Osteocyte (in vitro differentiated cells): ENCODE measurements around the gene AKAP9. TPM values are rescaled to one million over a fixed set of nuclear protein-coding genes. Genes with fewer than 3 reads are reported as not detected.
A peak's percentile ranks its signal among the peaks of the same experiment; 100 is the strongest.

Experiments used
- DNase-seq: peaks from one replicate; pipeline ENCODE4 v3.0.0; 2021; ENCODE audit warnings: mixed read lengths; ENCODE audit not compliant: unreplicated experiment; ENCODE audit errors: extremely low spot score
- H3K27ac Mint-ChIP-seq: one replicate; pipeline ENCODE4 v1.8.0; 2021; ENCODE audit warnings: mild to moderate bottlenecking, mixed read lengths; ENCODE audit not compliant: unreplicated experiment
- H3K27me3 Mint-ChIP-seq: one replicate; pipeline ENCODE4 v1.8.0; 2021; ENCODE audit warnings: mixed read lengths; ENCODE audit not compliant: unreplicated experiment
- H3K36me3 Mint-ChIP-seq: one replicate; pipeline ENCODE4 v1.8.0; 2021; ENCODE audit warnings: mixed read lengths; ENCODE audit not compliant: unreplicated experiment
- H3K4me1 Mint-ChIP-seq: one replicate; pipeline ENCODE4 v1.8.0; 2021; ENCODE audit warnings: mixed read lengths; ENCODE audit not compliant: unreplicated experiment
- H3K4me3 Mint-ChIP-seq: one replicate; pipeline ENCODE4 v1.8.0; 2021; ENCODE audit warnings: mild to moderate bottlenecking, moderate library complexity, mixed read lengths; ENCODE audit not compliant: unreplicated experiment
- H3K9me3 Mint-ChIP-seq: one replicate; pipeline ENCODE4 v1.8.0; 2021; ENCODE audit warnings: mixed read lengths; ENCODE audit not compliant: unreplicated experiment
- CTCF ChIP-seq: fragments of 200-600 bp; sonication (generic); IDR thresholded peaks from 2 replicates; pipeline ENCODE4 v1.5.0; 2021; ENCODE audit warnings: antibody characterized with exemption, mild to moderate bottlenecking, moderate library complexity
- total RNA-seq: library from RNA; stranded (reverse); gene quantifications from 2 replicates; pipeline ENCODE4 v1.2.1, GENCODE V29; 2021

AKAP9 gene
- total RNA-seq, 1 donor from 2014 or later, result 47.2 TPM

- no peak for DNase-seq
- H3K4me3 Mint-ChIP-seq, result no peak overlapping the region
- no peaks in the 10 kb centered on the region for H3K9me3 Mint-ChIP-seq
Measured at GRCh38 chr7:92057375-92057774, 116.7 kb downstream of the AKAP9 start.

GRCh38 chr7:92058040-92058439 is 117.4 kb downstream of the AKAP9 start:
- no peak for TF ChIP-seq CTCF
- no peaks in the 10 kb centered on the region for H3K27me3 Mint-ChIP-seq
- H3K4me3 Mint-ChIP-seq, result no peak overlapping the region
- peaks cover 12% of the 10 kb centered on the region for H3K36me3 Mint-ChIP-seq
- no peak for DNase-seq
- no peak overlapping the region for H3K27ac Mint-ChIP-seq
- H3K4me1 Mint-ChIP-seq, result peaks cover 6% of the 10 kb centered on the region
- H3K9me3 Mint-ChIP-seq, result no peaks in the 10 kb centered on the region

More at GRCh38 chr7:92057375-92057774, 116.7 kb downstream of the AKAP9 start:
- Mint-ChIP-seq H3K27ac (peak overlapping the region; percentile 33), H3K36me3 (peaks cover 7% of the 10 kb centered on the region), H3K4me1 (peaks cover 6% of the 10 kb centered on the region), H3K27me3 (no peaks in the 10 kb centered on the region)
- TF ChIP-seq CTCF, result no peak

- H3K4me1 Mint-ChIP-seq, result peaks cover 6% of the 10 kb centered on the region
- no peaks in the 10 kb centered on the region for H3K9me3 Mint-ChIP-seq
- no peak overlapping the region for H3K4me3 Mint-ChIP-seq
- TF ChIP-seq CTCF, result no peak
- no peak for DNase-seq
- H3K36me3 Mint-ChIP-seq, result peaks cover 12% of the 10 kb centered on the region
- no peak overlapping the region for H3K27ac Mint-ChIP-seq
- H3K27me3 Mint-ChIP-seq, result no peaks in the 10 kb centered on the region
Measured at GRCh38 chr7:92058899-92059298, 118.2 kb downstream of the AKAP9 start.

GRCh38 chr7:92061154-92061553 is 120.5 kb downstream of the AKAP9 start:
- no peak for DNase-seq
- H3K4me3 Mint-ChIP-seq, result no peak overlapping the region
- H3K9me3 Mint-ChIP-seq, result no peaks in the 10 kb centered on the region
- no peak for TF ChIP-seq CTCF
- H3K27ac Mint-ChIP-seq, result no peak overlapping the region
- H3K27me3 Mint-ChIP-seq, result no peaks in the 10 kb centered on the region
- peaks cover 6% of the 10 kb centered on the region for H3K4me1 Mint-ChIP-seq
- H3K36me3 Mint-ChIP-seq, result peaks cover 14% of the 10 kb centered on the region

- no peak for TF ChIP-seq CTCF
- no peak overlapping the region for H3K4me3 Mint-ChIP-seq
- no peaks in the 10 kb centered on the region for H3K9me3 Mint-ChIP-seq
- H3K27me3 Mint-ChIP-seq, result no peaks in the 10 kb centered on the region
- peaks cover 28% of the 10 kb centered on the region for H3K36me3 Mint-ChIP-seq
- no peak overlapping the region for H3K27ac Mint-ChIP-seq
- DNase-seq, result no peak
- no peaks in the 10 kb centered on the region for H3K4me1 Mint-ChIP-seq
Measured at GRCh38 chr7:92064438-92065029, 123.9 kb downstream of the AKAP9 start.
